ENCODE measurements around the gene CUL9.

Gene CUL9

DNA sequence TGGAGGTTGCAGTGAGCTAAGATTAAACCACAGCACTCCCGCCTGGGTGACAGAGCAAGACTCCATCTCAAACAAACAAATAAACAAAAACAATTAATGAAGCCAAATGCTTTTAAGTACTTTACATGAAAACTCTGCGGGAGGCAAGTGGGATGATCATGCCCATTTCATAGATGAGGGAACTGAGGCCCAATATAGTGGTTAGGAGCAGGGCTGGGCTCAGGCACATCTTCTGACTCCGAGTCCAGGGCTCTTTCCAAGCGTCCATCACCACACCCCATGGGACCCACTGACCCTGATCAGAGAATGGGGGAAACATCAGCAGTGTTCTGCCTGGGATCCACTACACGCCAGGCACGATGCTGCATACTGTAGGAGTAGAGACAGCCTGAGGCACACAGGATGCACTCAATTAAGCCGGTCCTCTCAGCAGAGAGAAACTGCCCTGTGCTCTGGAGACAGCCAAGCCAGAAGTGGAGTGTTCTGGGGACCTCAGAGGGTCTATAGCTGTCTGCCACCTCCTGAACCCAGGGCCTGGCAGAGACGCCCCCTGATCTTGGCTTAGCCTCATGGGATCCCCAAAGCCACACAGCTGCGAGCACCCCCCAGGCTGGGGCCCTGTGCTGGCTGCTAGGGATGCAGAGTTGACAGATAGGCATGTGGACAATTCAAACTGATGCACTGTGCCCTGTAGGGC is 74.8 kb downstream of the CUL9 start:
- no peak for DNase-seq (ENCODE audit: low spot score)

DNA sequence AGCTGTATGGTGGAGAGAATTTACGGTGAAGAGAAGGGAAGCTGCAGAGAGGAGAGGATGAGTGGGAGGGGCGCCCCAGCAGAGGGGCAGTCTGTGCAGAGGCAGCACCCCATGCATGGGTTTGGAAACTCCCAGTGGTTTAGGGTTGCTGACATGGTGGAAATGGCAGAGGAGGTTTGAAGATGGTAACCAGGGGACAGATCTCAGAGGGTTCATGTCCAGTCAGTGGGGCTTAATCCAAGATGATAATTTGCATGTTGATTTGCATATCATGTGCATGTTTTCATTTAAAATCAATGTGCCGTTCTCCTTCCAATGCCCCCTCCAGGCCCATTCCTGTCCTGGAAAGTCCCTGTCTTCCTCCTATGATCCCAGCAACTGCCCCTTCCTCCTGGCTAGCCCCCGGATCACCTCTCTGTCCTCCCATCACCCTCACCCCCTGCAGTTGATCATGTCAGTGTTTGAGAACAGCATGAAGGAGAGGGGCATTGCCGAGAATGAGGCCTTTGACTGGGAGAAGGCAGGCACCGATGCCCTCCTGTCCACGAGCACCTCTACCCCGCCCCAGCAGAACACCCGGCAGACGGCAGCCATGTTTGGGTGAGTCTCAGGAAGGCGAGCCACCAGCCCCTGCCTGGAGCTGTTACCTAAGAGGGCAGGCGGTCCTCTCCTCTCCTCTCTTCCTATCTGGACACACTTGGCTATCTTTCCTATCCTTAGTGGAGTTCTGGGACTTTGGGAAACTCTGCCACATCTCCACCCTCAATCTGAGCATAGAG is 75.6 kb downstream of the CUL9 start:
- DNase-seq (ENCODE audit: low spot score), result no peak

DNA sequence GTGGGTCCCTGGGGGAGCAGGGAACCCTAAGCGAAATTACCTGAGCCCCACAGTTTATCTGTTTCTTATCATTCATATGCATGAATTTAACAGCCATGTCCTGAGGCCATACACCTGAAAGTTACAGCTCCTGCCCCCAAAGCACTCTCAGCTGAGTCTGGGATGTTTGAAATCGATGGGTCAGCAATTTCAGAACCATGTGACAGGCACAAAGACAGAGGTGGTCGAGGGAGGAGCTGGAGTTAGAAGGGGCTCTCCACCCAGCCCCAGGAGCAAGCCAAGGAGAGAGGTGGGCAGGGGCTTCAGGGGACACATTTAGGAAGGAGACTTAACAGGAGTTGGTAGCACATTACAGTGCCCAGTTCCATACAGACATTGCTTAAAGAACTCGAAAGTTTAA is 76.2 kb downstream of the CUL9 start:
- DNase-seq (ENCODE audit: low spot score), result no peak

DNA sequence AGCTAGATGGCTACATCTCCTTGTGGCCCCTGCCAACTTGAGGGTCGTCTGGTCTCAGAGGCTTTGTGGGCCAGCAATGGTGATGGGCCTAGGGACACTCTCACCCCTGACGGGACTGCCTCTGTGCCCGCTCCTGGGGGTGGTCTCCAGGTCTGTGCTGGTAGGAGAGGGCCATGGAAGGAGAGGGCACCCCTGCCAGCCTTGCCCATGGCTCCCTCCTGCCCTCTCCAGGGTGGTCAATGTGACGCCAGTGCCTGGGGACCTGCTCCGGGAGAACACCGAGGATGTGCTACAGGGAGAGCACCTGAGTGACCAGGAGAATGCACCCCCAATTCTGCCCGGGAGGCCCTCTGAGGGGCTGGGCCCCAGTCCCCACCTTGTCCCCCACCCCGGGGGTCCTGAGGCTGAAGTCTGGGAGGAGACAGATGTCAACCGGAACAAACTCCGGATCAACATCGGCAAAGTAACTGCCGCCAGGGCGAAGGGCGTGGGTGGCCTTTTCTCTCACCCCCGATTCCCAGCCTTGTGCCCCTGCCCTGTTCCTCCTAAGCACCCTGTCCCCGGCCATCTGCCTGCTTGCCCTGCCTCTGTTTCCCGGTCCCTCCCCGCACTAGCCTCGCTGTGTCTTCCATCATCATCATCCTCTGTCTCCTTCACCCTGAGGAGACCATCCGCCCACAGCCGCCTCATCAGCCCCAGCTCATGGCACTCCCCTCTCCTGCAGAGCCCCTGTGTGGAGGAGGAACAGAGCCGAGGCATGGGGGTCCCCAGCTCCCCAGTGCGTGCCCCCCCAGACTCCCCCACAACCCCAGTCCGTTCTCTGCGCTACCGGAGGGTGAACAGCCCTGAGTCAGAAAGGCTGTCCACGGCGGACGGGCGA is 77.1 kb downstream of the CUL9 start:
- no peak for DNase-seq (ENCODE audit: low spot score)

GRCh38 chr6:43260791-43261190 is 78.8 kb downstream of the CUL9 start:
- DNase-seq (ENCODE audit: low spot score), result no peak

GRCh38 chr6:43261198-43261597 is 79.2 kb downstream of the CUL9 start:
- DNase-seq (ENCODE audit: low spot score), result no peak

GRCh38 chr6:43262000-43262779 is 80.2 kb downstream of the CUL9 start:
- DNase-seq (ENCODE audit: low spot score), result no peak

GRCh38 chr6:43262780-43263313 is 80.9 kb downstream of the CUL9 start:
- DNase-seq (ENCODE audit: low spot score), result no peak

- peak; percentile 53 for DNase-seq (ENCODE audit: low spot score)
These were observed 81.5 kb downstream of the CUL9 start for GRCh38 chr6:43263314-43264178.

DNA sequence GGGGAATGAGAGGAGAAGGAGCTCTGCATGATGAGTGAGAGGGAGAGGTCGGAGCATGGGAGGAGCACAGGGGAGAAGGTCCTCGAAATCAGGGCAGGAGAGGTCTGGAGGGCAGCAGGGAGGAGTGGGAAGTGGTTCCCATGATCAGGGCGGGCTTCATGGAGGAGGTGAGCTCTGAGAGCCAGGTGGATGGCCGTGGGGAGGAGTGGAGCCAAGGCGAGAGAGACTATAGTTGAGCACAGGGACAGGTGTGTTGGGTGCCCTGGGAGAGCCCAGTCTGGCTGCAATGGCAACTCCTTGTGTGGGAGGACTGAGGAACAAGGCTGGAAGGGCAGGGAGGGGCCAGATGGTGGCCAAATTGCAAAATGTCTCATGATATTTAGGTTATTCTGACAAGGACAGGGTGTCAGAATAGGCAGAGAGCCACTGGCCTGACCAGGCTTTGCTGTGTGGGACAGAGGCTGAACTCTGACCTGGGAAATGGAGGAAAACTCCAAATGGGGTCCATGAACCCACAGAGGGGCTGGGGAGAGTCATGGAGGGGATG is 82.7 kb downstream of the CUL9 start:
- no peak for DNase-seq (ENCODE audit: low spot score)

DNA sequence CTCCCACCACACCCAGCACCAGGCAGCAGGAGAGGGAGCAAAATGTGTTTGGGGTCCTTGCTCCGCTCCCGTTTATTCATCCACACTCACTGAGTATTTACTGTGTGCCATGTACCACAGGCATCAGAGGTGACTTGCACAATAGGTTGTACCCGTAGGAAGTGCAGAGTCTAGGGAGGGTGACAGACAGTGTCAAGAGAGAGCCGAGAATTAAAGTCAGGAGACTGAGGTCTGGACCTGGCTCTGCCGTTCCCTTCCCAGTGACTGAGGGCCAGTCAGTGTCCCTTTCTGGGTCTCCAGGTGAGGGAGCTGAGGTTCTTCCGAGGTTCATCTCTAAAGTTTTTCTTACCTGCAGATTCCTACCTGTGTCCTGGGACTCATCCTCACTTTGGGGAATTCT is 83.6 kb downstream of the CUL9 start:
- no peak for DNase-seq (ENCODE audit: low spot score)

DNA sequence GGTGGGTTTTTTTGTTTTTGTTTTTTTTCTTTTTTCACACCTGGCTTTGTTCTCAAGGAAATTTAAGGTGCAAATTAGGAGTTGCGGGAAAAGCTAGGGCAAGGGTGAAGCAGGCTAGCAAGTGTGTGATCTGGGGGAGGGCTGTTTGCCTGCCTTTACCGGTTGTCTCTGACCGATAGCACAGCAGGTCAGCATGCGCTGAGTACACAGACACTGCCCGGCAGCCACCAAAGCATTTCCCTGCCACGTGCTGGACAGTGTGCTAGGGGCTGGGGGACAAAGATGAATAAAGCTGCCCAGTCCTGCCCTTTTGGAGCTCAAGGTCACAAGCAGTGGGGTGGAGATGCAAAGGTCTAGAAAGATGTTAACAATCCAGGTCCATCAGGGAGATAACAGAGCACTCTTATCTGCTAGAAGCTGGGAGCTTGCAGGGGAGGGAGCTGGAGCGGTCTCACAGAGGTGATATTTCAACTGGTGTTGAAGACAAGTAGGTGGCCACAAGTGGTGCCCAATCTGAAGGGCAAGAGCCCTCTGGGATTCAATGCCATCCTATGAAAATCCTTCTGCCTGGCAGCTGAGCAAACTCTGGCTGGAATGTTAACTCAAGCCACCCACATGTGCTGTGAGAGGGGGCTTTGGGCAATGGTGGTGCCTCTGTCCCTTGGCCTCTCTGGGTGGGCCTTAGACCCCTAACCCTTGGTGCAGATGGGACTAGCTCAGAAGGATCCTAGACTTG is 85.8 kb downstream of the CUL9 start:
- no peak for DNase-seq (ENCODE audit: low spot score)

- no peak for DNase-seq (ENCODE audit: low spot score)
These were observed 86.3 kb downstream of the CUL9 start for GRCh38 chr6:43268355-43268700.

- no peak for DNase-seq (ENCODE audit: low spot score)
These were observed 86.8 kb downstream of the CUL9 start for GRCh38 chr6:43268782-43269272.

DNA sequence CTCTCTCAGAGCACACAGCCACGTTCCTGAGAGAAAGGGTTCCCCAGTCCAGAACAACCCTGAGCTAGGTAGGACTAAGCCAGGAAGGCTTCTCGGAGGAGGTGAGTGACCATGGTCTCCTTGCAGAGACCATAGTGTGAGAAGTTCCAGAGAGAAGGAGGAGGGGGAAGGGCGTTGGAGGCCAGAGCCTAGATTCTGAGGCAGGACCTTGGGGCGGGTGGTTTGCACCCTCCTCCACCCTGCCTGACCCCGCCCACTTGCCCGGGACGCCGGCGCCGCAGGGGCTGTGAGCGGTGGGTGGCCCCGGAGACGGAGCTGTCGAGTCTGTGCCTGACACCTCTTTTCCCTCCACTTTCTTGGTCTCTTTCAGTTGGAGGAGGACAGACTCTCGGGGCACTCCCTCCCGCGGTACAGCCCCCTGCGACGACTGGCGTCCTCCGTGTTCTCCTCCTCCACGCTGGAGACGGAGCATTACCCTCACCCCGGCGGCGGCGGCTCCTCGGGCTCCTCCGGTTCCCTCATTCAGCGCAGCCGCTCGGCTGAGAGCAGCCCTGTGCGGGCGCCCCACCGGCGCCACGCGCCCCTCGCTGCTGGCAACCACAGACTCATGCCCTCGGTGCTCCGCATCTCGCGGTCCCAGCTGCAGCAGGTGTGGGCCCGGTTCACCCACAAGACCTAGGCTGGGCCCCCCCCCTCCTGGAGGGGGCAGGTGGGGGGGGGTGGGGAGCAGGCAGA is 87.4 kb downstream of the CUL9 start:
- DNase-seq (ENCODE audit: low spot score), result no peak

DNA sequence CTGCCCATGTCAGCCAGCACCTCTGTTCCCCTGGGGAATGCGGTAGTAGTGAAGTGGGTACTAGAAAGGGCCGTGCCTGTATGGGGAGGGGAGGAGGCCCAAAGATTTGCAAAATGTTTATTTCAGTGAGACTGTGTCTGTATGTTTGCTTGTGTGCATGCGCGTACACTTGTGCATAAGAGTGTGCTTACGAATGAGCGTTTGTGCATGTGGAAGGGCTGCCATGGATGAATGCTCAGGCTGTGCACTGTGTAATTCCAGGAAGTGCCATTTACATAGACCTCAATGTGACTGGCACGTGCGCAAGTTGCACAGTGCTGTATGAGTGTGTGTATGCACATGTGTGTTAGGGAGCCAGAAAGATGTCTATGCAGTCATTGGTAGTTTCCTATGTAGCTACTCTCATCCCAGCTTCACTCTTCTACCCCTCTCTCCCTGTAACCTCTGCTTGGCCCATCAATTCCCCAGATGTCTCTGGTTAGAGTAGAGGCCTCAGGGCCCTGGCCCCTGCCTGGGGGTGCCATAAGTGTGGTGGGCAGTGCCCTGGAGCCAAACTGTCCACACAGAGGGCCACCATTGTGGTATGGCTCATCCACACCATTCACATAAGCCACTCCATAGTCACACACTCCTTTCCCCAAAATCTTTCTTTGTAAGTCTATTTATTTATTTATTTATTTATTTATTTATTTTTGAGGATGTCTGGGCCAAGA is 89.3 kb downstream of the CUL9 start:
- no peak for DNase-seq (ENCODE audit: low spot score)

GRCh38 chr6:43271944-43272343 is 89.9 kb downstream of the CUL9 start:
- DNase-seq (ENCODE audit: low spot score), result no peak

DNA sequence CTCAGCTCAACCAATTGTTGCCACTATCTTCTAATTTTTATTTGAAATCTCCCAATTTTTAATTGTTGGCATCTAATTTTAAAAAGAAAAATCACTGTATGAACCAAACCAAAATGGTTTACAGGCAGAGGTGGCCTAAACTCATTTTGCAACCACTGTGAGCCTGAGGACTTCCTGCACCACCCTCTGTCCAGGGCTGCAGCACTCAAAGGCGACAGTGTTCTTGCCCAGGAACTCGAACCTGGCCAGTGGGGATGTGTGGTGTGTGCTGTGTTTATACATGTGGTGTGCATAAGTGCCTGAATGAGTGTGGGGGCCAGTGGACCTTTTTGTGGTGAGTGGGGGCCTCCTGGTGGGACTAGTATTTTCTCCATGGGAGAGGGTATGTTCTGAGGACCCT is 91.7 kb downstream of the CUL9 start:
- no peak for DNase-seq (ENCODE audit: low spot score)

Data from kidney capillary endothelial cell (primary cell).